ENCODE data around the gene FBXL19. TPM values are rescaled to one million over a fixed set of nuclear protein-coding genes. Genes with fewer than 3 reads are reported as not detected.

FBXL19 gene
- total and polyA plus RNA-seq, 9 of the 15 experiments (the other 6 are each of a cell fraction or from before 2014, with no cell fraction given): 0.13 to 48.0 (median 13.5) TPM; not detected in 1

DNA sequence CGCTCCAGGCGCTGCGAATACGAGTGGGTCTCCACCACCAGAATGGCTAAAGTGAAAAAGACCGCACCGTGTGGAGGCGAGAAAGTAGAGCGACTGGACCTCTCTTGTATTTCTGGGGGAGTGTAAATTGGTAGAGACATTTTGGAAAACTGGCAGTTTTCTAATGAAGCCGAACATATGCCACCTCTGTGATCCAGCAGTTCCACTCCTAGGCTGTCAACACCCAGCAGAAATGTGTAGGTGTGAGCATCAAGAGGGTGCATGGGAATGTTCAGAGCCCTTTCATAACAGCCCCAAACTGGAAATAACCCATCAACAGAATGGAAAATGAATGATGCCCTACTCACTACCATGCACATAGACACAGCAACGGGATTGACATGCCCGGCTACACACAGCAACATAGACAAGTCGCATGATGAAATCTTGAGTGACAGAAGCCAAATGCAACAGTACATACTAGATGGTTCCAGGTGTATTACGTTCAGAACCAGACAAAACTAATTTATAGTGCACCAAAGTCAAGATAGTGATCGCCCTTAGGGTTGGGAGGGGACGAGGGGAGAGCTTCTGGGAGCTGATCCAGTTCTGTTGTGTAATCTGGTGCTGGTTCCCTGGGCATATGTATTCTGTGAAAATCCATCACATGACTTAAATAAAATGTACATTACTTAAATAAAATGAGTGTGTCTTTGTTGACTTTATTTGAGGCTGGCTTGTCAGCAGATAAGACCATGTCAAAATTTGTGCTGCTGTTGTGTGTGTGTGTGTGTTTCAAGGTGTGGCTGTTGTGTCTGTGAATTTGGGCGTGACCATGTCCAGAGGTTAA lies 28.6 kb upstream of the FBXL19 start (continued):
- TF ChIP-seq ZZZ3 (IDR thresholded peaks at IDR 0.05): no peak
- TF ChIP-seq TBP (optimal IDR thresholded peaks at IDR 0.05; ENCODE audit: low read depth, low read length): no peak
- TF ChIP-seq, protein P1, sequence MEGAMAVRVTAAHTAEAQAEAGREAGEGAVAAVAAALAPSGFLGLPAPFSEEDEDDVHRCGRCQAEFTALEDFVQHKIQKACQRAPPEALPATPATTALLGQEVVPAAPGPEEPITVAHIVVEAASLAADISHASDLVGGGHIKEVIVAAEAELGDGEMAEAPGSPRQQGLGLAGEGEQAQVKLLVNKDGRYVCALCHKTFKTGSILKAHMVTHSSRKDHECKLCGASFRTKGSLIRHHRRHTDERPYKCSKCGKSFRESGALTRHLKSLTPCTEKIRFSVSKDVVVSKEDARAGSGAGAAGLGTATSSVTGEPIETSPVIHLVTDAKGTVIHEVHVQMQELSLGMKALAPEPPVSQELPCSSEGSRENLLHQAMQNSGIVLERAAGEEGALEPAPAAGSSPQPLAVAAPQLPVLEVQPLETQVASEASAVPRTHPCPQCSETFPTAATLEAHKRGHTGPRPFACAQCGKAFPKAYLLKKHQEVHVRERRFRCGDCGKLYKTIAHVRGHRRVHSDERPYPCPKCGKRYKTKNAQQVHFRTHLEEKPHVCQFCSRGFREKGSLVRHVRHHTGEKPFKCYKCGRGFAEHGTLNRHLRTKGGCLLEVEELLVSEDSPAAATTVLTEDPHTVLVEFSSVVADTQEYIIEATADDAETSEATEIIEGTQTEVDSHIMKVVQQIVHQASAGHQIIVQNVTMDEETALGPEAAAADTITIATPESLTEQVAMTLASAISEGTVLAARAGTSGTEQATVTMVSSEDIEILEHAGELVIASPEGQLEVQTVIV (CRISPR knock-in tag; IDR thresholded peaks at IDR 0.05; ENCODE audit: borderline replicate concordance): no peak
- no peak for TF ChIP-seq ZBTB17 (CRISPR knock-in tag; IDR thresholded peaks at IDR 0.05)
- TF ChIP-seq MYNN (IDR thresholded peaks at IDR 0.05): no peak
- no peak for TF ChIP-seq MYNN (CRISPR knock-in tag; IDR thresholded peaks at IDR 0.05)
- no peak for TF ChIP-seq KDM2B (CRISPR knock-in tag; IDR thresholded peaks at IDR 0.05)
- TF ChIP-seq, protein P2, sequence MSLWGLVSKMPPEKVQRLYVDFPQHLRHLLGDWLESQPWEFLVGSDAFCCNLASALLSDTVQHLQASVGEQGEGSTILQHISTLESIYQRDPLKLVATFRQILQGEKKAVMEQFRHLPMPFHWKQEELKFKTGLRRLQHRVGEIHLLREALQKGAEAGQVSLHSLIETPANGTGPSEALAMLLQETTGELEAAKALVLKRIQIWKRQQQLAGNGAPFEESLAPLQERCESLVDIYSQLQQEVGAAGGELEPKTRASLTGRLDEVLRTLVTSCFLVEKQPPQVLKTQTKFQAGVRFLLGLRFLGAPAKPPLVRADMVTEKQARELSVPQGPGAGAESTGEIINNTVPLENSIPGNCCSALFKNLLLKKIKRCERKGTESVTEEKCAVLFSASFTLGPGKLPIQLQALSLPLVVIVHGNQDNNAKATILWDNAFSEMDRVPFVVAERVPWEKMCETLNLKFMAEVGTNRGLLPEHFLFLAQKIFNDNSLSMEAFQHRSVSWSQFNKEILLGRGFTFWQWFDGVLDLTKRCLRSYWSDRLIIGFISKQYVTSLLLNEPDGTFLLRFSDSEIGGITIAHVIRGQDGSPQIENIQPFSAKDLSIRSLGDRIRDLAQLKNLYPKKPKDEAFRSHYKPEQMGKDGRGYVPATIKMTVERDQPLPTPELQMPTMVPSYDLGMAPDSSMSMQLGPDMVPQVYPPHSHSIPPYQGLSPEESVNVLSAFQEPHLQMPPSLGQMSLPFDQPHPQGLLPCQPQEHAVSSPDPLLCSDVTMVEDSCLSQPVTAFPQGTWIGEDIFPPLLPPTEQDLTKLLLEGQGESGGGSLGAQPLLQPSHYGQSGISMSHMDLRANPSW (CRISPR knock-in tag; IDR thresholded peaks at IDR 0.05): no peak
- no peak for TF ChIP-seq NUFIP1 (IDR thresholded peaks at IDR 0.05; ENCODE audit: partially characterized antibody)
- TF ChIP-seq ZNF23 (CRISPR knock-in tag; IDR thresholded peaks at IDR 0.05): no peak
- TF ChIP-seq, protein P3, sequence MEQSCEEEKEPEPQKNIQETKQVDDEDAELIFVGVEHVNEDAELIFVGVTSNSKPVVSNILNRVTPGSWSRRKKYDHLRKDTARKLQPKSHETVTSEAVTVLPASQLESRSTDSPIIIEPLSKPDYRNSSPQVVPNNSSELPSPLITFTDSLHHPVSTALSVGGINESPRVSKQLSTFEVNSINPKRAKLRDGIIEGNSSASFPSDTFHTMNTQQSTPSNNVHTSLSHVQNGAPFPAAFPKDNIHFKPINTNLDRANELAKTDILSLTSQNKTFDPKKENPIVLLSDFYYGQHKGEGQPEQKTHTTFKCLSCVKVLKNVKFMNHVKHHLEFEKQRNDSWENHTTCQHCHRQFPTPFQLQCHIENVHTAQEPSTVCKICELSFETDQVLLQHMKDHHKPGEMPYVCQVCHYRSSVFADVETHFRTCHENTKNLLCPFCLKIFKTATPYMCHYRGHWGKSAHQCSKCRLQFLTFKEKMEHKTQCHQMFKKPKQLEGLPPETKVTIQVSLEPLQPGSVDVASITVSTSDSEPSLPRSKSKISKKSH (CRISPR knock-in tag; IDR thresholded peaks at IDR 0.05): no peak
- no peak for TF ChIP-seq TAF9B (IDR thresholded peaks at IDR 0.05; ENCODE audit: partially characterized antibody)
- no peak for TF ChIP-seq CXXC5 (CRISPR knock-in tag; IDR thresholded peaks at IDR 0.05)
- TF ChIP-seq, protein P4, sequence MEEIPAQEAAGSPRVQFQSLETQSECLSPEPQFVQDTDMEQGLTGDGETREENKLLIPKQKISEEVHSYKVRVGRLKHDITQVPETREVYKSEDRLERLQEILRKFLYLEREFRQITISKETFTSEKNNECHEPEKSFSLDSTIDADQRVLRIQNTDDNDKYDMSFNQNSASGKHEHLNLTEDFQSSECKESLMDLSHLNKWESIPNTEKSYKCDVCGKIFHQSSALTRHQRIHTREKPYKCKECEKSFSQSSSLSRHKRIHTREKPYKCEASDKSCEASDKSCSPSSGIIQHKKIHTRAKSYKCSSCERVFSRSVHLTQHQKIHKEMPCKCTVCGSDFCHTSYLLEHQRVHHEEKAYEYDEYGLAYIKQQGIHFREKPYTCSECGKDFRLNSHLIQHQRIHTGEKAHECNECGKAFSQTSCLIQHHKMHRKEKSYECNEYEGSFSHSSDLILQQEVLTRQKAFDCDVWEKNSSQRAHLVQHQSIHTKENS (CRISPR knock-in tag; IDR thresholded peaks at IDR 0.05): no peak
- no peak for TF ChIP-seq ZNF778 (CRISPR knock-in tag; IDR thresholded peaks at IDR 0.05)
- no peak for TF ChIP-seq CCAR2 (IDR thresholded peaks at IDR 0.05; ENCODE audit: low read depth, low read length)
- TF ChIP-seq, protein P5, sequence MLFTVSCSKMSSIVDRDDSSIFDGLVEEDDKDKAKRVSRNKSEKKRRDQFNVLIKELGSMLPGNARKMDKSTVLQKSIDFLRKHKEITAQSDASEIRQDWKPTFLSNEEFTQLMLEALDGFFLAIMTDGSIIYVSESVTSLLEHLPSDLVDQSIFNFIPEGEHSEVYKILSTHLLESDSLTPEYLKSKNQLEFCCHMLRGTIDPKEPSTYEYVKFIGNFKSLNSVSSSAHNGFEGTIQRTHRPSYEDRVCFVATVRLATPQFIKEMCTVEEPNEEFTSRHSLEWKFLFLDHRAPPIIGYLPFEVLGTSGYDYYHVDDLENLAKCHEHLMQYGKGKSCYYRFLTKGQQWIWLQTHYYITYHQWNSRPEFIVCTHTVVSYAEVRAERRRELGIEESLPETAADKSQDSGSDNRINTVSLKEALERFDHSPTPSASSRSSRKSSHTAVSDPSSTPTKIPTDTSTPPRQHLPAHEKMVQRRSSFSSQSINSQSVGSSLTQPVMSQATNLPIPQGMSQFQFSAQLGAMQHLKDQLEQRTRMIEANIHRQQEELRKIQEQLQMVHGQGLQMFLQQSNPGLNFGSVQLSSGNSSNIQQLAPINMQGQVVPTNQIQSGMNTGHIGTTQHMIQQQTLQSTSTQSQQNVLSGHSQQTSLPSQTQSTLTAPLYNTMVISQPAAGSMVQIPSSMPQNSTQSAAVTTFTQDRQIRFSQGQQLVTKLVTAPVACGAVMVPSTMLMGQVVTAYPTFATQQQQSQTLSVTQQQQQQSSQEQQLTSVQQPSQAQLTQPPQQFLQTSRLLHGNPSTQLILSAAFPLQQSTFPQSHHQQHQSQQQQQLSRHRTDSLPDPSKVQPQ (CRISPR knock-in tag; IDR thresholded peaks at IDR 0.05; ENCODE audit: borderline replicate concordance): no peak
- TF ChIP-seq MEIS2 (IDR thresholded peaks at IDR 0.05; ENCODE audit: partially characterized antibody): peak; percentile 71

All from K562 (cell line).